SK-N-SH treated with all-trans-retinoic acid at 6 μM for 48 hours (cell line): Measurements from ENCODE around the gene SLC5A6.
A peak's percentile ranks its signal among the peaks of the same experiment; 100 is the strongest.
"Not testable (repeated sequence)": the region's sequence is repeated elsewhere in the genome, so short reads cannot be mapped to it uniquely, and the experiment has no call there.

ENCODE experiments used
- ATAC-seq: fragments of 200-7000 bp; cut with Tn5 transposase; 3 replicates; pipeline ENCODE4 v1.9.1; 2020; ENCODE audit warnings: mild to moderate bottlenecking, moderate library complexity
- CSDC2 ChIP-seq: fragments of 250-450 bp; sonication (Bioruptor Pico); IDR thresholded peaks from 2 replicates; pipeline ENCODE4 v1.5.0; 2020; ENCODE audit warnings: mild to moderate bottlenecking, moderate library complexity
- ESRRG ChIP-seq: fragments of 250-450 bp; sonication (Bioruptor Pico); IDR thresholded peaks from 2 replicates; pipeline ENCODE4 v1.6.1; 2021; ENCODE audit warnings: mild to moderate bottlenecking
- GLIS3 ChIP-seq: fragments of 250-450 bp; sonication (Bioruptor Pico); IDR thresholded peaks from 2 replicates; pipeline ENCODE4 v1.5.0; 2020; ENCODE audit warnings: mild to moderate bottlenecking, moderate library complexity
- PPARA ChIP-seq: fragments of 250-450 bp; sonication (Bioruptor Pico); IDR thresholded peaks from 2 replicates; pipeline ENCODE4 v1.5.0; 2020; ENCODE audit warnings: mild to moderate bottlenecking, borderline replicate concordance
- RARB ChIP-seq: fragments of 250-450 bp; sonication (Bioruptor Pico); IDR thresholded peaks from 2 replicates; pipeline ENCODE4 v1.8.0; 2021; ENCODE audit warnings: mild to moderate bottlenecking, moderate library complexity
- SNAI2 ChIP-seq: fragments of 250-450 bp; sonication (Bioruptor Pico); IDR thresholded peaks from 2 replicates; pipeline ENCODE4 v1.5.0; 2020; ENCODE audit warnings: mild to moderate bottlenecking, moderate library complexity
- TOX ChIP-seq: fragments of 250-450 bp; sonication (Bioruptor Pico); IDR thresholded peaks from 2 replicates; pipeline ENCODE4 v1.8.0; 2021; ENCODE audit warnings: mild to moderate bottlenecking, moderate library complexity, borderline replicate concordance
- ZC3H10 ChIP-seq: fragments of 250-450 bp; sonication (Bioruptor Pico); IDR thresholded peaks from 2 replicates; pipeline ENCODE4 v1.5.1; 2021; ENCODE audit warnings: mild to moderate bottlenecking, moderate library complexity
- ZFP3 ChIP-seq: fragments of 250-450 bp; sonication (Bioruptor Pico); IDR thresholded peaks from 2 replicates; pipeline ENCODE4 v1.5.0; 2020; ENCODE audit warnings: mild to moderate bottlenecking, moderate library complexity
- ZFP30 ChIP-seq: fragments of 450-650 bp; formaldehyde crosslinking; IDR thresholded peaks from 2 replicates; pipeline ENCODE4 v1.5.0; 2022; ENCODE audit warnings: mild to moderate bottlenecking, moderate library complexity
- ZNF565 ChIP-seq: fragments of 450-650 bp; formaldehyde crosslinking; conservative IDR thresholded peaks from 2 replicates; pipeline ENCODE4 v1.5.0; 2020; ENCODE audit warnings: low read depth, mild to moderate bottlenecking, moderate library complexity
- ZNF70 ChIP-seq: fragments of 450-650 bp; formaldehyde crosslinking; IDR thresholded peaks from 2 replicates; pipeline ENCODE4 v1.5.0; 2020; ENCODE audit warnings: mild to moderate bottlenecking, moderate library complexity
- ZNF8 ChIP-seq: fragments of 450-650 bp; formaldehyde crosslinking; IDR thresholded peaks from 2 replicates; pipeline ENCODE4 v1.5.0; 2020; ENCODE audit warnings: mild to moderate bottlenecking, moderate library complexity
- TF ChIP-seq, protein P1 (sequence below): fragments of 250-450 bp; sonication (Bioruptor Pico); IDR thresholded peaks from 2 replicates; pipeline ENCODE4 v1.8.0; 2020; ENCODE audit warnings: mild to moderate bottlenecking, moderate library complexity, borderline replicate concordance
- TF ChIP-seq, protein P2 (sequence below): fragments of 250-450 bp; sonication (Bioruptor Pico); IDR thresholded peaks from 2 replicates; pipeline ENCODE4 v1.5.0; 2020; ENCODE audit warnings: mild to moderate bottlenecking, moderate library complexity
- TF ChIP-seq, protein P3 (sequence below): fragments of 250-450 bp; sonication (Bioruptor Pico); IDR thresholded peaks from 2 replicates; pipeline ENCODE4 v1.8.0; 2021; ENCODE audit warnings: low read depth, mild to moderate bottlenecking, moderate library complexity, borderline replicate concordance
- TF ChIP-seq, protein P4 (sequence below): fragments of 250-450 bp; sonication (Bioruptor Pico); IDR thresholded peaks from 2 replicates; pipeline ENCODE4 v1.5.1; 2020; ENCODE audit warnings: low read depth, mild to moderate bottlenecking, moderate library complexity
- TF ChIP-seq, protein P5 (sequence below): fragments of 250-450 bp; sonication (Bioruptor Pico); IDR thresholded peaks from 2 replicates; pipeline ENCODE4 v1.5.1; 2021; ENCODE audit warnings: mild to moderate bottlenecking, moderate library complexity

The SLC5A6 gene

DNA sequence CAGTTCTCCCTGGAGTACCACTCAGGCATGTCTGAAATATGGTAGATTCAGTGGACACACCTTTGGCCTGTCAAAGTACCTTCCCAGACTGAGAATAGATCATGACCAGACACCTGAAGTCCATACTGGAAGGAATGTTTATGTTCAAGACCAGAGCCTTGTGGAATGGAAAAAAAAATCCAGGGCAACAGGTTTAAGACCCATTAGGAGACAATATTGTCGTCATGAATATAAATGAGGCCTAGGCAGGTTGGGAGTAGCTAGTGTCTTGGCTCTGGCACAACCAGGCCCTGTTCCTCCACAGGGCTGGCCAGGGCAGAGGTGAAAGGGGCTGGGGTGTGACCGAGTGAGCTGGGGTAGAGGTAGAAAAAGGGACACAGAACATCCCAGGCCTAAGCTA, 13.4 kb downstream of the SLC5A6 start:
- no peak for ATAC-seq
- TF ChIP-seq, protein P1, sequence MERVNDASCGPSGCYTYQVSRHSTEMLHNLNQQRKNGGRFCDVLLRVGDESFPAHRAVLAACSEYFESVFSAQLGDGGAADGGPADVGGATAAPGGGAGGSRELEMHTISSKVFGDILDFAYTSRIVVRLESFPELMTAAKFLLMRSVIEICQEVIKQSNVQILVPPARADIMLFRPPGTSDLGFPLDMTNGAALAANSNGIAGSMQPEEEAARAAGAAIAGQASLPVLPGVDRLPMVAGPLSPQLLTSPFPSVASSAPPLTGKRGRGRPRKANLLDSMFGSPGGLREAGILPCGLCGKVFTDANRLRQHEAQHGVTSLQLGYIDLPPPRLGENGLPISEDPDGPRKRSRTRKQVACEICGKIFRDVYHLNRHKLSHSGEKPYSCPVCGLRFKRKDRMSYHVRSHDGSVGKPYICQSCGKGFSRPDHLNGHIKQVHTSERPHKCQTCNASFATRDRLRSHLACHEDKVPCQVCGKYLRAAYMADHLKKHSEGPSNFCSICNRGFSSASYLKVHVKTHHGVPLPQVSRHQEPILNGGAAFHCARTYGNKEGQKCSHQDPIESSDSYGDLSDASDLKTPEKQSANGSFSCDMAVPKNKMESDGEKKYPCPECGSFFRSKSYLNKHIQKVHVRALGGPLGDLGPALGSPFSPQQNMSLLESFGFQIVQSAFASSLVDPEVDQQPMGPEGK (CRISPR knock-in tag) = no peak
- TF ChIP-seq ZNF565 = no peak
- no peak for TF ChIP-seq PPARA
- TF ChIP-seq GLIS3 (CRISPR knock-in tag) = no peak
- TF ChIP-seq RARB (CRISPR knock-in tag) = no peak
- no peak for TF ChIP-seq ESRRG
- TF ChIP-seq ZNF8 (CRISPR knock-in tag) = no peak
- no peak for TF ChIP-seq CSDC2 (CRISPR knock-in tag)
- no peak for TF ChIP-seq ZC3H10 (CRISPR knock-in tag)
- no peak for TF ChIP-seq ZFP30
- TF ChIP-seq ZFP3 (CRISPR knock-in tag) = no peak

DNA sequence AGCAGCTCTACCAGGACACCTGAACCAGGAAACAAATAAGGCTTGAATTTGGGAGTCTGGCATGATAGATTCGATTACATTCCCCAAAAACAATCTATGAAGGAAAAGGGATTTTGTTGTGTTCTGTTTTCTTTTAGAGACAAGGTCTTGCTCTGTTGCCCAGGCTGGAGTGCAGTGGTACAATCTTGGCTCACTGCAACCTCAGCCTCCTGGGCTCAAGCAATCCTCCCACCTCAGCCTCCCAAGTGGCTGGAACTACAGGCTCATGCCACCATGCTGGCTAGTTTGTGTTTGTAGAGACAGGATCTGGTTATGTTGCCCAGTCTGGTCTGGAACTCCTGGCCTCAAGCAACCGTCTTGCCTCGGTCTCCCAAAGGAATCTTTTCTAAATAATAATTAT, 14.0 kb downstream of the SLC5A6 start:
- not testable (repeated sequence) for ATAC-seq

DNA sequence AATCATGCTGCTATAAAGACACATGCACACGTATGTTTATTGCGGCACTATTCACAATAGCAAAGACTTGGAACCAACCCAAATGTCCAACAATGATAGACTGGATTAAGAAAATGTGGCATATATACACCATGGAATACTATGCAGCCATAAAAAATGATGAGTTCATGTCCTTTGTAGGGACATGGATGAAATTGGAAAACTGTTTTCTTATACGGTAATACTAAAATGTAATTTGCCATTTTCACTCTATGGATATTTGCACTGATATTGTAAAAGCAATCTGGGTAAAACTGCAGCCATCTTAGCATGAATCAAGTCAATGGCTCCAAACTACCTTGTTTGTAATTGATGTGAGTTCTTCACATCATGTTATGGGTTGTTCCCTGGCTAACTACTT, 16.3 kb downstream of the SLC5A6 start:
- ATAC-seq = not testable (repeated sequence)

DNA sequence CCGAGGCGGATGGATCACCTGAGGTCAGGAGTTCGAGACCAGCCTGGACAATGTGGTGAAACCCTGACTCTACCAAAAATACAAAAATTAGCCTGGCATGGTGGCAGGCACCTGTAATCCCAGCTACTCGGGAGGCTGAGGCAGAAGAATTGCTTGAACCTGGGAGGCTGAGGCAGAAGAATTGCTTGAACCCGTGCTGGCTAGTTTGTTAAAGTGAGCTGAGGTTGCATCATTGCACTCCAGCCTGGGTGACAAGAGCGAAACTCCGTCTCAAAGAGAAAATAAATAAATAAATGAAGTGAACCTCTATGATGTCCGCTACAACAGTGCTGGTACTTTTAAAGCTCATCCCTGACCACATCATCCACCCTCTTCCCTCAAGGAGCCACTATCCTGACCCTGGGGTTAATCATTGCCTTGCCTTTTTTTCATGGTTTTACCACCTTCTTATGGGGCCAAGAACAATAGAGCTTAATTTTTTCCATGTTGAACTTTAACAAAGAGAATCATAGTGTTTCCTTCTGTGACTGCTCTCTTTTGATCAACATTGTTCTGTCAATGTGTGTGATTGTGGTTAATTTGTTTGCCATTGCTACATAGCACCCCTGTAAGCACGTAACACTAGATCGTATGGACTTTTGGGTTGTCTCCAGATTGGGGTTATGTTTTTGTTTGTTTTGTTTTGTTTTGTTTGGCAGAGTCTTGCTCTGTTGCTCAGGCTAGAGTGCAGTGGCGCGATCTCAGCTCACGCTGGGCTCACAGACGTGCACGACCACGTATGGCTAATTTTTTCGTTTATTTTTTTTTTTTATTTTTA, 17.3 kb downstream of the SLC5A6 start:
- ATAC-seq = no peak
- no peak for TF ChIP-seq SNAI2 (CRISPR knock-in tag)
- TF ChIP-seq, protein P2, sequence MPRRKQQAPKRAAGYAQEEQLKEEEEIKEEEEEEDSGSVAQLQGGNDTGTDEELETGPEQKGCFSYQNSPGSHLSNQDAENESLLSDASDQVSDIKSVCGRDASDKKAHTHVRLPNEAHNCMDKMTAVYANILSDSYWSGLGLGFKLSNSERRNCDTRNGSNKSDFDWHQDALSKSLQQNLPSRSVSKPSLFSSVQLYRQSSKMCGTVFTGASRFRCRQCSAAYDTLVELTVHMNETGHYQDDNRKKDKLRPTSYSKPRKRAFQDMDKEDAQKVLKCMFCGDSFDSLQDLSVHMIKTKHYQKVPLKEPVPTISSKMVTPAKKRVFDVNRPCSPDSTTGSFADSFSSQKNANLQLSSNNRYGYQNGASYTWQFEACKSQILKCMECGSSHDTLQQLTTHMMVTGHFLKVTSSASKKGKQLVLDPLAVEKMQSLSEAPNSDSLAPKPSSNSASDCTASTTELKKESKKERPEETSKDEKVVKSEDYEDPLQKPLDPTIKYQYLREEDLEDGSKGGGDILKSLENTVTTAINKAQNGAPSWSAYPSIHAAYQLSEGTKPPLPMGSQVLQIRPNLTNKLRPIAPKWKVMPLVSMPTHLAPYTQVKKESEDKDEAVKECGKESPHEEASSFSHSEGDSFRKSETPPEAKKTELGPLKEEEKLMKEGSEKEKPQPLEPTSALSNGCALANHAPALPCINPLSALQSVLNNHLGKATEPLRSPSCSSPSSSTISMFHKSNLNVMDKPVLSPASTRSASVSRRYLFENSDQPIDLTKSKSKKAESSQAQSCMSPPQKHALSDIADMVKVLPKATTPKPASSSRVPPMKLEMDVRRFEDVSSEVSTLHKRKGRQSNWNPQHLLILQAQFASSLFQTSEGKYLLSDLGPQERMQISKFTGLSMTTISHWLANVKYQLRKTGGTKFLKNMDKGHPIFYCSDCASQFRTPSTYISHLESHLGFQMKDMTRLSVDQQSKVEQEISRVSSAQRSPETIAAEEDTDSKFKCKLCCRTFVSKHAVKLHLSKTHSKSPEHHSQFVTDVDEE (CRISPR knock-in tag) = no peak

DNA sequence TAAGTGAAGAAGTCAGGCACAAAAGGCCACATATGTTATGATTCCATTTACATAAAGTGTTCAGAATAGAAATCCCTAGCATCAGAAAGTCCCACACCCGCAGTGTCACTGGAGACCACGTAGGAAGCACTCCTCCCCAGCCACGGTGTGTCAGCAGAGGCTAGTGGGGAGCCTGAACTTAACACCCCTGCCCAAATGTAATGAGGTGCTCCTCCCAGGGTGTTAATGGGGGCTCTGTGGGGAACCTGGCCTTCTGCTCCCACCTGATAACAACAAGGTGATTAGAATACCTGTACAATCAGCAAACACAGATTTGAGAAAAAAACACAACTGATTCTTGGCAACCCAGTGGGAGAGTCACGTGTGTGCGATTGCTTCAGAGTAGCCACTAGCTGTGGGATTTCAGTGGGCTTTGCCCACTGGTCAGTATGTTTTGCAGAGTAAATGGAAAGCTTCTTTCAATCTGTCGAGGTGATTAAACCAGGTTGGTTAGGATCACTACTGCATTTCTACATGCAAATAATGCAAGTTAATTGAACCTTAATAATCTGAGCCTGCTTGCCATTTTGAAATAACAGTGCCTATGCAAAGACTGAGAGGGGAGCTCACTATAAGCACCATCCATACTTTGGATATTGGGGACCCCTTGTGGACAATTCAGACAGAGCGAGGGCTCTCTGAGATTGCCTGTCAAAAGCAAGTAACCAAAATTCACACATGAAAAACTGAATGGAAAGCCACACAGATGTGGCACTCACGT, 20.8 kb downstream of the SLC5A6 start:
- ATAC-seq = peak; percentile 100
- TF ChIP-seq, protein P3, sequence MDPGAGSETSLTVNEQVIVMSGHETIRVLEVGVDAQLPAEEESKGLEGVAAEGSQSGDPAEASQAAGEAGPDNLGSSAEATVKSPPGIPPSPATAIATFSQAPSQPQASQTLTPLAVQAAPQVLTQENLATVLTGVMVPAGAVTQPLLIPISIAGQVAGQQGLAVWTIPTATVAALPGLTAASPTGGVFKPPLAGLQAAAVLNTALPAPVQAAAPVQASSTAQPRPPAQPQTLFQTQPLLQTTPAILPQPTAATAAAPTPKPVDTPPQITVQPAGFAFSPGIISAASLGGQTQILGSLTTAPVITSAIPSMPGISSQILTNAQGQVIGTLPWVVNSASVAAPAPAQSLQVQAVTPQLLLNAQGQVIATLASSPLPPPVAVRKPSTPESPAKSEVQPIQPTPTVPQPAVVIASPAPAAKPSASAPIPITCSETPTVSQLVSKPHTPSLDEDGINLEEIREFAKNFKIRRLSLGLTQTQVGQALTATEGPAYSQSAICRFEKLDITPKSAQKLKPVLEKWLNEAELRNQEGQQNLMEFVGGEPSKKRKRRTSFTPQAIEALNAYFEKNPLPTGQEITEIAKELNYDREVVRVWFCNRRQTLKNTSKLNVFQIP (CRISPR knock-in tag) = no peak
- TF ChIP-seq ZNF70 (CRISPR knock-in tag) = no peak
- no peak for TF ChIP-seq TOX
- TF ChIP-seq SNAI2 (CRISPR knock-in tag) = no peak
- TF ChIP-seq, protein P4, sequence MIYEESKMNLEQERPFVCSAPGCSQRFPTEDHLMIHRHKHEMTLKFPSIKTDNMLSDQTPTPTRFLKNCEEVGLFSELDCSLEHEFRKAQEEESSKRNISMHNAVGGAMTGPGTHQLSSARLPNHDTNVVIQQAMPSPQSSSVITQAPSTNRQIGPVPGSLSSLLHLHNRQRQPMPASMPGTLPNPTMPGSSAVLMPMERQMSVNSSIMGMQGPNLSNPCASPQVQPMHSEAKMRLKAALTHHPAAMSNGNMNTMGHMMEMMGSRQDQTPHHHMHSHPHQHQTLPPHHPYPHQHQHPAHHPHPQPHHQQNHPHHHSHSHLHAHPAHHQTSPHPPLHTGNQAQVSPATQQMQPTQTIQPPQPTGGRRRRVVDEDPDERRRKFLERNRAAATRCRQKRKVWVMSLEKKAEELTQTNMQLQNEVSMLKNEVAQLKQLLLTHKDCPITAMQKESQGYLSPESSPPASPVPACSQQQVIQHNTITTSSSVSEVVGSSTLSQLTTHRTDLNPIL (CRISPR knock-in tag) = no peak
- no peak for TF ChIP-seq ZFP30
- TF ChIP-seq ZC3H10 (CRISPR knock-in tag) = no peak
- TF ChIP-seq, protein P5, sequence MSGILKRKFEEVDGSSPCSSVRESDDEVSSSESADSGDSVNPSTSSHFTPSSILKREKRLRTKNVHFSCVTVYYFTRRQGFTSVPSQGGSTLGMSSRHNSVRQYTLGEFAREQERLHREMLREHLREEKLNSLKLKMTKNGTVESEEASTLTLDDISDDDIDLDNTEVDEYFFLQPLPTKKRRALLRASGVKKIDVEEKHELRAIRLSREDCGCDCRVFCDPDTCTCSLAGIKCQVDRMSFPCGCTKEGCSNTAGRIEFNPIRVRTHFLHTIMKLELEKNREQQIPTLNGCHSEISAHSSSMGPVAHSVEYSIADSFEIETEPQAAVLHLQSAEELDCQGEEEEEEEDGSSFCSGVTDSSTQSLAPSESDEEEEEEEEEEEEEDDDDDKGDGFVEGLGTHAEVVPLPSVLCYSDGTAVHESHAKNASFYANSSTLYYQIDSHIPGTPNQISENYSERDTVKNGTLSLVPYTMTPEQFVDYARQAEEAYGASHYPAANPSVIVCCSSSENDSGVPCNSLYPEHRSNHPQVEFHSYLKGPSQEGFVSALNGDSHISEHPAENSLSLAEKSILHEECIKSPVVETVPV = no peak
- TF ChIP-seq, all 23 proteins: peak for 0
